PC-3 (cell line): ENCODE measurements around the gene P4HB.

Source experiments
- CTCF ChIP-seq: fragments of 300-600 bp; sonication (generic); conservative IDR thresholded peaks from 2 replicates; pipeline ENCODE4 v1.5.1; 2017; ENCODE audit warnings: antibody characterized with exemption, low read depth, mild to moderate bottlenecking, low read length
- EZH2 ChIP-seq: fragments of 300-600 bp; sonication (generic); IDR thresholded peaks from one replicate; pipeline ENCODE4 v1.6.1; 2017; ENCODE audit warnings: antibody characterized with exemption, mild to moderate bottlenecking, low read length; ENCODE audit not compliant: unreplicated experiment

GRCh38 chr17:81802048-81802758 lies 58.1 kb downstream of the P4HB start:
- TF ChIP-seq CTCF = no peak
- TF ChIP-seq EZH2 = no peak
